Measurements from ENCODE around the gene JAKMIP2.

DNA sequence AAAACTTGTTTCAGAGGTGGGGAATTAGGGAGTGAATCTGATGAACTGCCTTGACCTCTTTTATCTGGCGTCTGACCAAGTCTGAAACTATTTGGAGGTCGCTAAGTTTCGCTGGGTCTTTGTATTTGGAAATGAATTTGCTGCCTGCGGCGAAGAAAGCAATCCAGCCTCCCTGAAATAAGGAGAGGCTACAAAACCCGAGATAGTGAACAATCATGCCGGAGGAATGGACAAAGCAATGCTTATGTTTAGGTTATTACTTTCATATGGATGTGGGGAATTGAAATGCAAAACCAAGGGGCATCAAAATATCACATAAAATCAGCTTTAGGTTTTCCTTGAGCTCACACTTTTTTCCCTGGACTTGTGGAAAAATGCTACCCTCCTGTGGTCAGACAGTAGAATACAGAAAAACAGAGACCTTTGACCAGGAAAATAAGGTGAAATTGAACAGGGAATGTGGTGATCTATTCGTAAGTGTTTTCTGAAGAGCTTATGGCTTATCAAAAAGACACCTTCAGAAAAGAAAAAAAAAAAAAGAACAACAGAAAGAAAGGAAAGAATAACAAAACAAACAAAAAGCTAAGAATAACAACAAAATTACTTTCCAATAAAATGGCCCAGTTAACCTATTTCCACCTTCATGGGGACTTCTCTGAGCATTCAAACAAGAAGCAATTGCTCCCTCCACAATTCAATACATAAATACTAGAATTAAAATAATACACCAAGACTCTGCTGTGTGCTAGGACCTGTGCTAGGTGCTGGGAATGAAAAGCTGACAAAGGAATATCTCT, 204.1 kb downstream of the JAKMIP2 start:
- no peak for TF ChIP-seq TCF7L2 (IDR thresholded peaks at IDR 0.05; ENCODE audit: borderline replicate concordance, low read depth, low read length)
- no peak for TF ChIP-seq ZNF792 (tag by site-specific recombination; IDR thresholded peaks at IDR 0.05)
- TF ChIP-seq, protein P1, sequence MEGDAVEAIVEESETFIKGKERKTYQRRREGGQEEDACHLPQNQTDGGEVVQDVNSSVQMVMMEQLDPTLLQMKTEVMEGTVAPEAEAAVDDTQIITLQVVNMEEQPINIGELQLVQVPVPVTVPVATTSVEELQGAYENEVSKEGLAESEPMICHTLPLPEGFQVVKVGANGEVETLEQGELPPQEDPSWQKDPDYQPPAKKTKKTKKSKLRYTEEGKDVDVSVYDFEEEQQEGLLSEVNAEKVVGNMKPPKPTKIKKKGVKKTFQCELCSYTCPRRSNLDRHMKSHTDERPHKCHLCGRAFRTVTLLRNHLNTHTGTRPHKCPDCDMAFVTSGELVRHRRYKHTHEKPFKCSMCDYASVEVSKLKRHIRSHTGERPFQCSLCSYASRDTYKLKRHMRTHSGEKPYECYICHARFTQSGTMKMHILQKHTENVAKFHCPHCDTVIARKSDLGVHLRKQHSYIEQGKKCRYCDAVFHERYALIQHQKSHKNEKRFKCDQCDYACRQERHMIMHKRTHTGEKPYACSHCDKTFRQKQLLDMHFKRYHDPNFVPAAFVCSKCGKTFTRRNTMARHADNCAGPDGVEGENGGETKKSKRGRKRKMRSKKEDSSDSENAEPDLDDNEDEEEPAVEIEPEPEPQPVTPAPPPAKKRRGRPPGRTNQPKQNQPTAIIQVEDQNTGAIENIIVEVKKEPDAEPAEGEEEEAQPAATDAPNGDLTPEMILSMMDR (tag by site-specific recombination; IDR thresholded peaks at IDR 0.05), result peak; percentile 49; the same call in 1 of the 2 replicates
- no peak for TF ChIP-seq ZNF311 (tag by site-specific recombination; IDR thresholded peaks at IDR 0.05; ENCODE audit: borderline replicate concordance)
- TF ChIP-seq MYNN (tag by site-specific recombination; IDR thresholded peaks at IDR 0.05; ENCODE audit: borderline replicate concordance), result no peak
- no peak for TF ChIP-seq RBAK (tag by site-specific recombination; IDR thresholded peaks at IDR 0.05)
- TF ChIP-seq ZBTB48 (tag by site-specific recombination; IDR thresholded peaks at IDR 0.05), result no peak
- TF ChIP-seq MEIS1 (CRISPR knock-in tag; IDR thresholded peaks at IDR 0.05; ENCODE audit: borderline replicate concordance), result no peak
- no peak for TF ChIP-seq ZBTB20 (tag by site-specific recombination; IDR thresholded peaks at IDR 0.05)
- TF ChIP-seq, protein P2, sequence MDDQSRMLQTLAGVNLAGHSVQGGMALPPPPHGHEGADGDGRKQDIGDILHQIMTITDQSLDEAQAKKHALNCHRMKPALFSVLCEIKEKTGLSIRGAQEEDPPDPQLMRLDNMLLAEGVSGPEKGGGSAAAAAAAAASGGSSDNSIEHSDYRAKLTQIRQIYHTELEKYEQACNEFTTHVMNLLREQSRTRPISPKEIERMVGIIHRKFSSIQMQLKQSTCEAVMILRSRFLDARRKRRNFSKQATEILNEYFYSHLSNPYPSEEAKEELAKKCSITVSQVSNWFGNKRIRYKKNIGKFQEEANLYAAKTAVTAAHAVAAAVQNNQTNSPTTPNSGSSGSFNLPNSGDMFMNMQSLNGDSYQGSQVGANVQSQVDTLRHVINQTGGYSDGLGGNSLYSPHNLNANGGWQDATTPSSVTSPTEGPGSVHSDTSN (CRISPR knock-in tag; IDR thresholded peaks at IDR 0.05), result no peak
- TF ChIP-seq, protein P3, sequence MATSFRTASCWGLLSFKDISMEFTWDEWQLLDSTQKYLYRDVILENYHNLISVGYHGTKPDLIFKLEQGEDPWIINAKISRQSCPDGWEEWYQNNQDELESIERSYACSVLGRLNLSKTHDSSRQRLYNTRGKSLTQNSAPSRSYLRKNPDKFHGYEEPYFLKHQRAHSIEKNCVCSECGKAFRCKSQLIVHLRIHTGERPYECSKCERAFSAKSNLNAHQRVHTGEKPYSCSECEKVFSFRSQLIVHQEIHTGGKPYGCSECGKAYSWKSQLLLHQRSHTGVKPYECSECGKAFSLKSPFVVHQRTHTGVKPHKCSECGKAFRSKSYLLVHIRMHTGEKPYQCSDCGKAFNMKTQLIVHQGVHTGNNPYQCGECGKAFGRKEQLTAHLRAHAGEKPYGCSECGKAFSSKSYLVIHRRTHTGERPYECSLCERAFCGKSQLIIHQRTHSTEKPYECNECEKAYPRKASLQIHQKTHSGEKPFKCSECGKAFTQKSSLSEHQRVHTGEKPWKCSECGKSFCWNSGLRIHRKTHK (tag by site-specific recombination; IDR thresholded peaks at IDR 0.05), result no peak
